ENCODE data around the gene HYCC2.

Gene HYCC2

DNA sequence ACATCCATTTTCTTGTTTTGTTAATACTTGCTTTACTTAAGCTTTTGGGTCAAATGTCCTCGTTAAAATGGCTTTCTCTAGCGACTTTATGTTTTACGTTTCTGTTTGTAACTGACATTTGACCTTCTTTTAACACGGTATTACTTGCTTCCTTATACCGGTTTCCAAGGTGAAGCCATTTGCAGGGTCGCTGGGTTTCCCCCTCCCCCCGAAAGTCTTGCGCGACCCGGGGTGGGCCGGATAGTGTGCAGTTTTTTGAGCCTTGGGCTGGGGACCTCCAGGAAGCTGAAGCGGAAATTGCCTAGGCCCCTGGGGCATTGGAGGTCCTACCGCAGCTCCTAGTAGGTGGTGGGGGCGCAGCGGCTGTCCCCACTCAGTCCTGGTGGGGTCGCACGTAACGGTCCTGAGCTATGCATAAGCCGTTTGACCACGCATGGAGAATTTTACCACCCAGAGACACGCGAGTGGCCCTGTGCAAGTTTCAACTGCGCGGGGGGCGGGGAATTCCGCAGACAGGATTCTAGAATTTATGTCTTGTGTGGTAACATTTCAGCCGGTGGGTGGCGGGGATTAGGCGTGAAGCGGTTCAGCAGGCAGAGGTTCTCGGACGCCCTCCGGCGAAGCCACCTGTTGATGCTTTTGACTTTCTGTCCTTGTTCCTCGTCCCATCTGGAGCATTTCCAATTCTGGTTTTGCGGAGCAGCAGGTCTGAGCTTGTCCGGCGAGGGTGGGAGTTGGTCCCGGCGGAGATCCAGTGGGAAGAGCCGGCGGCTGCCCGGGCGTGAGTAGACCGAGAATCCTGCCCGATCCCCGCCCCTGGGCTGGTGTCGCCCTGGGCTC lies 46.9 kb upstream of the HYCC2 start (continued):
- peak; percentile 62 for TF ChIP-seq ZNF394 (tag by site-specific recombination; IDR thresholded peaks at IDR 0.05; ENCODE audit: borderline replicate concordance)
- TF ChIP-seq, protein P1, sequence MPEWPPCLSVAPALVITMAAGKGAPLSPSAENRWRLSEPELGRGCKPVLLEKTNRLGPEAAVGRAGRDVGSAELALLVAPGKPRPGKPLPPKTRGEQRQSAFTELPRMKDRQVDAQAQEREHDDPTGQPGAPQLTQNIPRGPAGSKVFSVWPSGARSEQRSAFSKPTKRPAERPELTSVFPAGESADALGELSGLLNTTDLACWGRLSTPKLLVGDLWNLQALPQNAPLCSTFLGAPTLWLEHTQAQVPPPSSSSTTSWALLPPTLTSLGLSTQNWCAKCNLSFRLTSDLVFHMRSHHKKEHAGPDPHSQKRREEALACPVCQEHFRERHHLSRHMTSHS (tag by site-specific recombination; IDR thresholded peaks at IDR 0.05) = no peak
- no peak for TF ChIP-seq ZNF529 (tag by site-specific recombination; IDR thresholded peaks at IDR 0.05; ENCODE audit: insufficient replicate concordance)
- peak; percentile 84 for TF ChIP-seq EGR2 (tag by site-specific recombination; IDR thresholded peaks at IDR 0.05; ENCODE audit: low read depth)
- no peak for TF ChIP-seq MEIS1 (CRISPR knock-in tag; IDR thresholded peaks at IDR 0.05; ENCODE audit: borderline replicate concordance)
- no peak for TF ChIP-seq ZNF354C (tag by site-specific recombination; IDR thresholded peaks at IDR 0.05; ENCODE audit: borderline replicate concordance, low read depth)
- peak; percentile 75 for TF ChIP-seq ZBTB20 (tag by site-specific recombination; IDR thresholded peaks at IDR 0.05)
- no peak for TF ChIP-seq ZNF585B (tag by site-specific recombination; IDR thresholded peaks at IDR 0.05)
- TF ChIP-seq, protein P2, sequence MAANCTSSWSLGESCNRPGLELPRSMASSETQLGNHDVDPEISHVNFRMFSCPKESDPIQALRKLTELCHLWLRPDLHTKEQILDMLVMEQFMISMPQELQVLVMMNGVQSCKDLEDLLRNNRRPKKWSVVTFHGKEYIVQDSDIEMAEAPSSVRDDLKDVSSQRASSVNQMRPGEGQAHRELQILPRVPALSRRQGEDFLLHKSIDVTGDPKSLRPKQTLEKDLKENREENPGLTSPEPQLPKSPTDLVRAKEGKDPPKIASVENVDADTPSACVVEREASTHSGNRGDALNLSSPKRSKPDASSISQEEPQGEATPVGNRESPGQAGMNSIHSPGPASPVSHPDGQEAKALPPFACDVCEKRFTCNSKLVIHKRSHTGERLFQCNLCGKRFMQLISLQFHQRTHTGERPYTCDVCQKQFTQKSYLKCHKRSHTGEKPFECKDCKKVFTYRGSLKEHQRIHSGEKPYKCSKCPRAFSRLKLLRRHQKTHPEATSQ (tag by site-specific recombination; IDR thresholded peaks at IDR 0.05) = no peak; the same call in 1 of the 2 replicates
- no peak for TF ChIP-seq HOXC10 (CRISPR knock-in tag; IDR thresholded peaks at IDR 0.05)
- no peak for TF ChIP-seq ZNF707 (tag by site-specific recombination; IDR thresholded peaks at IDR 0.05)
- no peak for TF ChIP-seq ZNF324 (tag by site-specific recombination; IDR thresholded peaks at IDR 0.05)
- TF ChIP-seq, protein P3, sequence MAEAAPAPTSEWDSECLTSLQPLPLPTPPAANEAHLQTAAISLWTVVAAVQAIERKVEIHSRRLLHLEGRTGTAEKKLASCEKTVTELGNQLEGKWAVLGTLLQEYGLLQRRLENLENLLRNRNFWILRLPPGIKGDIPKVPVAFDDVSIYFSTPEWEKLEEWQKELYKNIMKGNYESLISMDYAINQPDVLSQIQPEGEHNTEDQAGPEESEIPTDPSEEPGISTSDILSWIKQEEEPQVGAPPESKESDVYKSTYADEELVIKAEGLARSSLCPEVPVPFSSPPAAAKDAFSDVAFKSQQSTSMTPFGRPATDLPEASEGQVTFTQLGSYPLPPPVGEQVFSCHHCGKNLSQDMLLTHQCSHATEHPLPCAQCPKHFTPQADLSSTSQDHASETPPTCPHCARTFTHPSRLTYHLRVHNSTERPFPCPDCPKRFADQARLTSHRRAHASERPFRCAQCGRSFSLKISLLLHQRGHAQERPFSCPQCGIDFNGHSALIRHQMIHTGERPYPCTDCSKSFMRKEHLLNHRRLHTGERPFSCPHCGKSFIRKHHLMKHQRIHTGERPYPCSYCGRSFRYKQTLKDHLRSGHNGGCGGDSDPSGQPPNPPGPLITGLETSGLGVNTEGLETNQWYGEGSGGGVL (tag by site-specific recombination; IDR thresholded peaks at IDR 0.05) = no peak
- TF ChIP-seq ZNF335 (tag by site-specific recombination; conservative IDR thresholded peaks at IDR 0.05) = peak; percentile 96
- TF ChIP-seq IKZF3 (tag by site-specific recombination; IDR thresholded peaks at IDR 0.05) = peak; percentile 84
- TF ChIP-seq FEZF1 (tag by site-specific recombination; IDR thresholded peaks at IDR 0.05) = peak; percentile 52; the same call in 1 of the 2 replicates
- TF ChIP-seq ZNF341 (tag by site-specific recombination; IDR thresholded peaks at IDR 0.05; ENCODE audit: low read depth) = peak; percentile 91
- TF ChIP-seq ZNF473 (tag by site-specific recombination; IDR thresholded peaks at IDR 0.05) = no peak
- peak; percentile 98 for TF ChIP-seq SCRT1 (tag by site-specific recombination; IDR thresholded peaks at IDR 0.05; ENCODE audit: borderline replicate concordance)
- peak; percentile 65; the same call in 1 of the 2 replicates for TF ChIP-seq ZFP37 (tag by site-specific recombination; IDR thresholded peaks at IDR 0.05)
- TF ChIP-seq ZNF214 (tag by site-specific recombination; IDR thresholded peaks at IDR 0.05; ENCODE audit: borderline replicate concordance) = no peak
- TF ChIP-seq, protein P4, sequence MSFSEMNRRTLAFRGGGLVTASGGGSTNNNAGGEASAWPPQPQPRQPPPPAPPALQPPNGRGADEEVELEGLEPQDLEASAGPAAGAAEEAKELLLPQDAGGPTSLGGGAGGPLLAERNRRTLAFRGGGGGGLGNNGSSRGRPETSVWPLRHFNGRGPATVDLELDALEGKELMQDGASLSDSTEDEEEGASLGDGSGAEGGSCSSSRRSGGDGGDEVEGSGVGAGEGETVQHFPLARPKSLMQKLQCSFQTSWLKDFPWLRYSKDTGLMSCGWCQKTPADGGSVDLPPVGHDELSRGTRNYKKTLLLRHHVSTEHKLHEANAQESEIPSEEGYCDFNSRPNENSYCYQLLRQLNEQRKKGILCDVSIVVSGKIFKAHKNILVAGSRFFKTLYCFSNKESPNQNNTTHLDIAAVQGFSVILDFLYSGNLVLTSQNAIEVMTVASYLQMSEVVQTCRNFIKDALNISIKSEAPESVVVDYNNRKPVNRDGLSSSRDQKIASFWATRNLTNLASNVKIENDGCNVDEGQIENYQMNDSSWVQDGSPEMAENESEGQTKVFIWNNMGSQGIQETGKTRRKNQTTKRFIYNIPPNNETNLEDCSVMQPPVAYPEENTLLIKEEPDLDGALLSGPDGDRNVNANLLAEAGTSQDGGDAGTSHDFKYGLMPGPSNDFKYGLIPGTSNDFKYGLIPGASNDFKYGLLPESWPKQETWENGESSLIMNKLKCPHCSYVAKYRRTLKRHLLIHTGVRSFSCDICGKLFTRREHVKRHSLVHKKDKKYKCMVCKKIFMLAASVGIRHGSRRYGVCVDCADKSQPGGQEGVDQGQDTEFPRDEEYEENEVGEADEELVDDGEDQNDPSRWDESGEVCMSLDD (tag by site-specific recombination; IDR thresholded peaks at IDR 0.05) = no peak
- peak; percentile 99 for TF ChIP-seq SCRT2 (tag by site-specific recombination; IDR thresholded peaks at IDR 0.05)
- no peak for TF ChIP-seq ZNF404 (tag by site-specific recombination; IDR thresholded peaks at IDR 0.05)
- 0 out of 2 replicates have a peak, but pooled peaks have one; percentile 3 for TF ChIP-seq ZNF654 (tag by site-specific recombination; IDR thresholded peaks at IDR 0.05; ENCODE audit: low read depth)
- TF ChIP-seq, protein P5, sequence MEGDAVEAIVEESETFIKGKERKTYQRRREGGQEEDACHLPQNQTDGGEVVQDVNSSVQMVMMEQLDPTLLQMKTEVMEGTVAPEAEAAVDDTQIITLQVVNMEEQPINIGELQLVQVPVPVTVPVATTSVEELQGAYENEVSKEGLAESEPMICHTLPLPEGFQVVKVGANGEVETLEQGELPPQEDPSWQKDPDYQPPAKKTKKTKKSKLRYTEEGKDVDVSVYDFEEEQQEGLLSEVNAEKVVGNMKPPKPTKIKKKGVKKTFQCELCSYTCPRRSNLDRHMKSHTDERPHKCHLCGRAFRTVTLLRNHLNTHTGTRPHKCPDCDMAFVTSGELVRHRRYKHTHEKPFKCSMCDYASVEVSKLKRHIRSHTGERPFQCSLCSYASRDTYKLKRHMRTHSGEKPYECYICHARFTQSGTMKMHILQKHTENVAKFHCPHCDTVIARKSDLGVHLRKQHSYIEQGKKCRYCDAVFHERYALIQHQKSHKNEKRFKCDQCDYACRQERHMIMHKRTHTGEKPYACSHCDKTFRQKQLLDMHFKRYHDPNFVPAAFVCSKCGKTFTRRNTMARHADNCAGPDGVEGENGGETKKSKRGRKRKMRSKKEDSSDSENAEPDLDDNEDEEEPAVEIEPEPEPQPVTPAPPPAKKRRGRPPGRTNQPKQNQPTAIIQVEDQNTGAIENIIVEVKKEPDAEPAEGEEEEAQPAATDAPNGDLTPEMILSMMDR (tag by site-specific recombination; IDR thresholded peaks at IDR 0.05) = peak; percentile 94
- peak; percentile 88 for TF ChIP-seq ZIC2 (tag by site-specific recombination; IDR thresholded peaks at IDR 0.05)
- TF ChIP-seq, protein P6, sequence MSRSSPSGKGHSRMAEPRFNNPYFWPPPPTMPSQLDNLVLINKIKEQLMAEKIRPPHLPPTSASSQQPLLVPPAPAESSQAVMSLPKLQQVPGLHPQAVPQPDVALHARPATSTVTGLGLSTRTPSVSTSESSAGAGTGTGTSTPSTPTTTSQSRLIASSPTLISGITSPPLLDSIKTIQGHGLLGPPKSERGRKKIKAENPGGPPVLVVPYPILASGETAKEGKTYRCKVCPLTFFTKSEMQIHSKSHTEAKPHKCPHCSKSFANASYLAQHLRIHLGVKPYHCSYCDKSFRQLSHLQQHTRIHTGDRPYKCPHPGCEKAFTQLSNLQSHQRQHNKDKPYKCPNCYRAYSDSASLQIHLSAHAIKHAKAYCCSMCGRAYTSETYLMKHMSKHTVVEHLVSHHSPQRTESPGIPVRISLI (tag by site-specific recombination; IDR thresholded peaks at IDR 0.05) = no peak
- TF ChIP-seq ZNF24 (tag by site-specific recombination; IDR thresholded peaks at IDR 0.05) = peak; percentile 46; the same call in 1 of the 2 replicates
